HEK293 (cell line): ENCODE measurements around the gene WNT7B.

Source experiments
- BCL11A ChIP-seq: fragments of 450-650 bp; formaldehyde crosslinking; IDR thresholded peaks from 2 replicates; pipeline ENCODE4 v1.5.1; 2016; ENCODE audit warnings: low read depth, missing biosample characterization, missing genetic modification characterization
- GLIS1 ChIP-seq: fragments of 450-650 bp; formaldehyde crosslinking; IDR thresholded peaks from 2 replicates; pipeline ENCODE4 v1.5.1; 2016; ENCODE audit warnings: missing biosample characterization, missing genetic modification characterization
- KLF1 ChIP-seq: fragments of 450-650 bp; formaldehyde crosslinking; IDR thresholded peaks from 2 replicates; pipeline ENCODE4 v1.5.1; 2016; ENCODE audit warnings: missing biosample characterization, missing genetic modification characterization
- KLF8 ChIP-seq: fragments of 450-650 bp; formaldehyde crosslinking; IDR thresholded peaks from 2 replicates; pipeline ENCODE4 v1.5.1; 2016; ENCODE audit warnings: missing biosample characterization, missing genetic modification characterization
- MZF1 ChIP-seq: fragments of 450-650 bp; formaldehyde crosslinking; IDR thresholded peaks from 2 replicates; pipeline ENCODE4 v1.5.1; 2017; ENCODE audit warnings: missing biosample characterization, missing genetic modification characterization, borderline replicate concordance
- OSR2 ChIP-seq: fragments of 450-650 bp; formaldehyde crosslinking; IDR thresholded peaks from 2 replicates; pipeline ENCODE4 v1.5.1; 2016; ENCODE audit warnings: missing biosample characterization, missing genetic modification characterization
- OVOL3 ChIP-seq: fragments of 450-650 bp; formaldehyde crosslinking; IDR thresholded peaks from 2 replicates; pipeline ENCODE4 v1.5.1; 2016; ENCODE audit warnings: missing biosample characterization, missing genetic modification characterization
- PATZ1 ChIP-seq: fragments of 450-650 bp; formaldehyde crosslinking; IDR thresholded peaks from 2 replicates; pipeline ENCODE4 v1.5.1; 2016; ENCODE audit warnings: missing biosample characterization, missing genetic modification characterization
- PBX3 ChIP-seq: sonication (generic); formaldehyde crosslinking; IDR thresholded peaks from 2 replicates; pipeline ENCODE4 v1.8.1; 2022; ENCODE audit warnings: mild to moderate bottlenecking, moderate library complexity, missing genetic modification reagents
- SP7 ChIP-seq: fragments of 450-650 bp; formaldehyde crosslinking; IDR thresholded peaks from 2 replicates; pipeline ENCODE4 v1.5.1; 2016; ENCODE audit warnings: missing biosample characterization, missing genetic modification characterization
- ZBTB17 ChIP-seq: fragments of 450-650 bp; formaldehyde crosslinking; IDR thresholded peaks from 2 replicates; pipeline ENCODE4 v1.5.1; 2016; ENCODE audit warnings: missing biosample characterization, missing genetic modification characterization
- ZEB2 ChIP-seq: fragments of 450-650 bp; formaldehyde crosslinking; IDR thresholded peaks from 2 replicates; pipeline ENCODE4 v1.5.1; 2016; ENCODE audit warnings: missing biosample characterization, missing genetic modification characterization
- ZFP41 ChIP-seq: fragments of 450-650 bp; formaldehyde crosslinking; IDR thresholded peaks from 2 replicates; pipeline ENCODE4 v1.5.1; 2016; ENCODE audit warnings: missing biosample characterization, missing genetic modification characterization, borderline replicate concordance
- ZNF140 ChIP-seq: fragments of 450-650 bp; formaldehyde crosslinking; IDR thresholded peaks from 2 replicates; pipeline ENCODE4 v1.5.1; 2016; ENCODE audit warnings: missing biosample characterization, missing genetic modification characterization
- ZNF239 ChIP-seq: fragments of 450-650 bp; formaldehyde crosslinking; IDR thresholded peaks from 2 replicates; pipeline ENCODE4 v1.5.1; 2016; ENCODE audit warnings: missing biosample characterization, missing genetic modification characterization
- ZNF292 ChIP-seq: fragments of 450-650 bp; formaldehyde crosslinking; IDR thresholded peaks from 2 replicates; pipeline ENCODE4 v1.5.1; 2016; ENCODE audit warnings: low read depth, missing biosample characterization, missing genetic modification characterization, borderline replicate concordance
- ZNF341 ChIP-seq: fragments of 450-650 bp; formaldehyde crosslinking; IDR thresholded peaks from 2 replicates; pipeline ENCODE4; 2016; ENCODE audit warnings: low read depth, missing biosample characterization, missing genetic modification characterization
- ZNF366 ChIP-seq: fragments of 450-650 bp; formaldehyde crosslinking; conservative IDR thresholded peaks from 2 replicates; pipeline ENCODE4 v1.5.1; 2016; ENCODE audit warnings: missing biosample characterization, missing genetic modification characterization
- ZNF394 ChIP-seq: fragments of 450-650 bp; formaldehyde crosslinking; IDR thresholded peaks from 2 replicates; pipeline ENCODE4 v1.5.1; 2016; ENCODE audit warnings: missing biosample characterization, missing genetic modification characterization, mild to moderate bottlenecking, moderate library complexity, borderline replicate concordance
- ZNF473 ChIP-seq: fragments of 450-650 bp; formaldehyde crosslinking; IDR thresholded peaks from 2 replicates; pipeline ENCODE4 v1.5.1; 2017; ENCODE audit warnings: missing biosample characterization, missing genetic modification characterization
- ZNF510 ChIP-seq: fragments of 450-650 bp; formaldehyde crosslinking; IDR thresholded peaks from 2 replicates; pipeline ENCODE4 v1.5.1; 2018; ENCODE audit warnings: mild to moderate bottlenecking, missing genetic modification characterization, missing biosample characterization; ENCODE audit not compliant: insufficient replicate concordance
- ZNF514 ChIP-seq: fragments of 450-650 bp; formaldehyde crosslinking; IDR thresholded peaks from 2 replicates; pipeline ENCODE4 v1.5.1; 2016; ENCODE audit warnings: missing biosample characterization, missing genetic modification characterization
- ZNF544 ChIP-seq: fragments of 450-650 bp; formaldehyde crosslinking; IDR thresholded peaks from 2 replicates; pipeline ENCODE4 v1.5.0; 2017; ENCODE audit warnings: missing biosample characterization, missing genetic modification characterization
- ZNF600 ChIP-seq: fragments of 450-650 bp; formaldehyde crosslinking; IDR thresholded peaks from 2 replicates; pipeline ENCODE4 v1.5.1; 2016; ENCODE audit warnings: missing biosample characterization, missing genetic modification characterization
- ZNF664 ChIP-seq: fragments of 450-650 bp; formaldehyde crosslinking; IDR thresholded peaks from 2 replicates; pipeline ENCODE4 v1.5.1; 2016; ENCODE audit warnings: missing biosample characterization, missing genetic modification characterization
- ZNF776 ChIP-seq: fragments of 450-650 bp; formaldehyde crosslinking; IDR thresholded peaks from 2 replicates; pipeline ENCODE4 v1.5.0; 2017; ENCODE audit warnings: missing biosample characterization, missing genetic modification characterization, borderline replicate concordance
- ZSCAN23 ChIP-seq: fragments of 450-650 bp; formaldehyde crosslinking; IDR thresholded peaks from 2 replicates; pipeline ENCODE4 v1.5.1; 2016; ENCODE audit warnings: missing biosample characterization, missing genetic modification characterization
- ZSCAN4 ChIP-seq: fragments of 450-650 bp; formaldehyde crosslinking; IDR thresholded peaks from 2 replicates; pipeline ENCODE4 v1.5.1; 2017; ENCODE audit warnings: missing biosample characterization, missing genetic modification characterization
- TF ChIP-seq, protein P1 (sequence below): fragments of 450-650 bp; formaldehyde crosslinking; IDR thresholded peaks from 2 replicates; pipeline ENCODE4 v1.5.1; 2016; ENCODE audit warnings: missing biosample characterization, missing genetic modification characterization
- TF ChIP-seq, protein P2 (sequence below): fragments of 450-650 bp; formaldehyde crosslinking; IDR thresholded peaks from 2 replicates; pipeline ENCODE4 v1.5.1; 2016; ENCODE audit warnings: missing biosample characterization, missing genetic modification characterization
- TF ChIP-seq, protein P3 (sequence below): fragments of 450-650 bp; formaldehyde crosslinking; IDR thresholded peaks from 2 replicates; pipeline ENCODE4 v1.5.1; 2016; ENCODE audit warnings: missing biosample characterization, missing genetic modification characterization

The WNT7B gene

DNA sequence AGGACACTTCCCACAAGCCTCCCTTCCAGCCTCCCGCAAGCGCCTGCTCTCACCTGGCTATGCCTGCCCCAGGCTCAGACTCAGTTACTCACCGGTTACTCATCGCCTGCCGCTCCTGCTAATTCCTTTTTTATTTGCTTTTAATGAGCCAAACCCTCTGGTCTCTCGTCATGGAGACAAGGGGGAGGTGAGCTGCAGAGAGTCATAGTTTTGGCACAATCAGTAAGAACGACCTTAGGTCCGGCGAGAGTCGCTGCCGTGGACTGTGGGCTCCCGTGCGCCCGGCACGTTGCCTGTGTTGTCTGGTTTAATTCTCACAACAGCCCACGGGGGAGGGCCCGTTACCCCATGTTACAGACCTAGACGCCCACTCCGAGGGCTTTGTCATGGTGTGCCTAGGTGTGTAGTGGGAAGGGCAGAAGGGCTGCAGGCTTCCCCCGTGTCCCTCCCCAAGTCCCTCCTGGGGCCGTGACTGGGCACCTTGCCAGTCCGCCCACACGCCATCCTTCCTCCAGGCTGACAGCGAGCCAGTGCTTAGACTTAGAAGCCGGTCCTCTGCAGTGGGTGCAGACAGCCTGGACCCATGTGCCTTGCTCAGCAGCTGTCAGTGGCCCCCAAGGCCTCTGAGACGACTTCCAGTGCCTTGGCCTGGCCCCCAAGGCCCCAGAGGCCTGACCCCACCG lies 42.2 kb downstream of the WNT7B start (continued):
- TF ChIP-seq ZNF514 (tag by site-specific recombination) (no peak), ZNF292 (tag by site-specific recombination) (no peak), OSR2 (peak; percentile 82), ZSCAN4 (tag by site-specific recombination) (peak; percentile 60), ZNF341 (tag by site-specific recombination) (peak; percentile 82), ZNF140 (no peak), ZBTB17 (tag by site-specific recombination) (peak; percentile 49), PATZ1 (tag by site-specific recombination) (peak; percentile 93), KLF8 (tag by site-specific recombination) (peak; percentile 12), ZFP41 (tag by site-specific recombination) (no peak), ZNF600 (tag by site-specific recombination) (peak; percentile 58), OVOL3 (tag by site-specific recombination) (no peak), ZNF544 (tag by site-specific recombination) (no peak), ZNF473 (tag by site-specific recombination) (no peak), ZNF664 (tag by site-specific recombination) (no peak), GLIS1 (tag by site-specific recombination) (peak; percentile 60), BCL11A (tag by site-specific recombination) (no peak), MZF1 (tag by site-specific recombination) (no peak), ZSCAN23 (tag by site-specific recombination) (no peak), SP7 (tag by site-specific recombination) (peak; percentile 91), ZNF394 (tag by site-specific recombination) (0 out of 2 replicates have a peak, but pooled peaks have one; percentile 37), ZNF776 (tag by site-specific recombination) (no peak), ZNF366 (tag by site-specific recombination) (peak; percentile 54; the same call in 1 of the 2 replicates), PBX3 (CRISPR knock-in tag) (peak; percentile 79; the same call in 1 of the 2 replicates), ZNF510 (no peak), ZEB2 (0 out of 2 replicates have a peak, but pooled peaks have one; percentile 31), ZNF239 (tag by site-specific recombination) (no peak), KLF1 (tag by site-specific recombination) (peak; percentile 24; the same call in 1 of the 2 replicates)
- TF ChIP-seq, protein P1, sequence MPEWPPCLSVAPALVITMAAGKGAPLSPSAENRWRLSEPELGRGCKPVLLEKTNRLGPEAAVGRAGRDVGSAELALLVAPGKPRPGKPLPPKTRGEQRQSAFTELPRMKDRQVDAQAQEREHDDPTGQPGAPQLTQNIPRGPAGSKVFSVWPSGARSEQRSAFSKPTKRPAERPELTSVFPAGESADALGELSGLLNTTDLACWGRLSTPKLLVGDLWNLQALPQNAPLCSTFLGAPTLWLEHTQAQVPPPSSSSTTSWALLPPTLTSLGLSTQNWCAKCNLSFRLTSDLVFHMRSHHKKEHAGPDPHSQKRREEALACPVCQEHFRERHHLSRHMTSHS (tag by site-specific recombination): no peak
- TF ChIP-seq, protein P2, sequence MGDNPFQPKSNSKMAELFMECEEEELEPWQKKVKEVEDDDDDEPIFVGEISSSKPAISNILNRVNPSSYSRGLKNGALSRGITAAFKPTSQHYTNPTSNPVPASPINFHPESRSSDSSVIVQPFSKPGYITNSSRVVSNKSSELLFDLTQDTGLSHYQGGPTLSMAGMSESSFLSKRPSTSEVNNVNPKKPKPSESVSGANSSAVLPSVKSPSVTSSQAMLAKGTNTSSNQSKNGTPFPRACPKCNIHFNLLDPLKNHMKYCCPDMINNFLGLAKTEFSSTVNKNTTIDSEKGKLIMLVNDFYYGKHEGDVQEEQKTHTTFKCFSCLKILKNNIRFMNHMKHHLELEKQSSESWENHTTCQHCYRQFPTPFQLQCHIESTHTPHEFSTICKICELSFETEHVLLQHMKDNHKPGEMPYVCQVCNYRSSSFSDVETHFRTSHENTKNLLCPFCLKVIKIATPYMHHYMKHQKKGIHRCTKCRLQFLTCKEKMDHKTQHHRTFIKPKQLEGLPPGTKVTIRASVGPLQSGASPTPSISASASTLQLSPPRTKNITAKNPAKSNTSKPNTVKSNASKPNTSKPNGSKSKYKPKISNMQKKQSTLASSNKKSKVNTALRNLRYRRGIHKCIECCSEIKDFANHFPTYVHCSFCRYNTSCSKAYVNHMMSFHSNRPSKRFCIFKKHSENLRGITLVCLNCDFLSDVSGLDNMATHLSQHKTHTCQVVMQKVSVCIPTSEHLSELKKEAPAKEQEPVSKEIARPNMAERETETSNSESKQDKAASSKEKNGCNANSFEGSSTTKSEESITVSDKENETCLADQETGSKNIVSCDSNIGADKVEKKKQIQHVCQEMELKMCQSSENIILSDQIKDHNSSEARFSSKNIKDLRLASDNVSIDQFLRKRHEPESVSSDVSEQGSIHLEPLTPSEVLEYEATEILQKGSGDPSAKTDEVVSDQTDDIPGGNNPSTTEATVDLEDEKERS (tag by site-specific recombination): no peak
- TF ChIP-seq, protein P3, sequence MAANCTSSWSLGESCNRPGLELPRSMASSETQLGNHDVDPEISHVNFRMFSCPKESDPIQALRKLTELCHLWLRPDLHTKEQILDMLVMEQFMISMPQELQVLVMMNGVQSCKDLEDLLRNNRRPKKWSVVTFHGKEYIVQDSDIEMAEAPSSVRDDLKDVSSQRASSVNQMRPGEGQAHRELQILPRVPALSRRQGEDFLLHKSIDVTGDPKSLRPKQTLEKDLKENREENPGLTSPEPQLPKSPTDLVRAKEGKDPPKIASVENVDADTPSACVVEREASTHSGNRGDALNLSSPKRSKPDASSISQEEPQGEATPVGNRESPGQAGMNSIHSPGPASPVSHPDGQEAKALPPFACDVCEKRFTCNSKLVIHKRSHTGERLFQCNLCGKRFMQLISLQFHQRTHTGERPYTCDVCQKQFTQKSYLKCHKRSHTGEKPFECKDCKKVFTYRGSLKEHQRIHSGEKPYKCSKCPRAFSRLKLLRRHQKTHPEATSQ (tag by site-specific recombination): peak; percentile 83; the same call in 1 of the 2 replicates
